Cardiac muscle cell (in vitro differentiated cells and primary cell): ENCODE data around the gene USB1. TPM values are rescaled to one million over a fixed set of nuclear protein-coding genes. Genes with fewer than 3 reads are reported as not detected.

Source experiments
- DNase-seq, 2 donors: peaks; one replicate each; pipeline versions ENCODE4 v3.0.0 to v3.0.0-alpha.2; 2010 to 2017; ENCODE audit warnings: low read depth in 1 of 2, low spot score in 1 of 2
- H3K27ac ChIP-seq: fragments of 200-600 bp; sonication (generic); 2 replicates; pipeline ENCODE4 v1.5.1; 2016
- H3K27me3 ChIP-seq: fragments of 200-600 bp; sonication (generic); 2 replicates; pipeline ENCODE4 v1.6.0; 2016; ENCODE audit warnings: control low read depth
- H3K36me3 ChIP-seq: fragments of 200-600 bp; sonication (generic); 2 replicates; pipeline ENCODE4 v1.5.1; 2016; ENCODE audit warnings: control low read depth
- H3K4me1 ChIP-seq: fragments of 200-600 bp; sonication (generic); 2 replicates; pipeline ENCODE4 v1.8.1; 2017; ENCODE audit warnings: low read depth, mild to moderate bottlenecking, mixed run types
- H3K4me3 ChIP-seq: fragments of 200-600 bp; sonication (generic); 2 replicates; pipeline ENCODE4 v1.5.1; 2016; ENCODE audit warnings: mild to moderate bottlenecking
- H3K9me3 ChIP-seq: fragments of 200-600 bp; sonication (generic); 2 replicates; pipeline ENCODE4 v1.5.1; 2017; ENCODE audit warnings: low read depth, mild to moderate bottlenecking, control low read depth
- CTCF ChIP-seq: IDR thresholded peaks from 2 replicates; pipeline ENCODE4 v1.5.1; 2012; ENCODE audit warnings: low read depth, mild to moderate bottlenecking, low read length
- polyA plus RNA-seq: library from polyadenylated mRNA; unstranded; fragments of >200 nt; fragmentation: Nextera tagmentation; extraction: Ambion mirVana; gene quantifications from 2 replicates; pipeline ENCODE4 v1.2.1, GENCODE V29; 2016
- total RNA-seq: library from RNA; depleted of rRNA; stranded (reverse); fragments of >200 nt; gene quantifications from 2 replicates; pipeline ENCODE4 v1.2.3, GENCODE V29; 2016

Gene USB1
- total and polyA plus RNA-seq, 2 experiments from 2014 or later: 48.3 to 60.8 TPM

DNA sequence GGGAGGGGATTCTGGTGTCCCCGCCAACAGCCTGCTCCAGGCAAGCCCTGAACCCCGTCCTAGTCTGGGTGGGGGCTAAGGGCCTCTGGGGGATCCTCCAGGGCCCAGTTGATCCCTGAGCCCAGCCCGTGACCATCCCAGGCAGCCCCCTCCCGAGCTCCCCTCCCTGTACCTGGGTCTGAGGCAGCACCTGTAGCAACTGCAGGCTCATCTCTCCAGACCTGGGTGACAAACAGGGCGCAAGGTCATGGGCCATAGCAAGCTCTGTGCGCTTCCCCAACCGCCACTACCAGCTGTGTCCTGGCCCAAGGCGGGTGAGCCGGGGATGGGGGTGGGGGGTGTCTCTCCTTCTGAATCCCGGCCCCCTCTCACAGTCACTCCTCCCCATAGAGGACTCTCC lies 40.9 kb upstream of the USB1 start:
- Histone ChIP-seq H3K27me3 (no peaks in the 10 kb centered on the region), H3K9me3 (no peaks in the 10 kb centered on the region), H3K4me1 (no peaks in the 10 kb centered on the region), H3K36me3 (no peaks in the 10 kb centered on the region), H3K27ac (no peak overlapping the region), H3K4me3 (no peak overlapping the region)
- no peak for DNase-seq
- no peak for TF ChIP-seq CTCF

- TF ChIP-seq CTCF: no peak
- no peak overlapping the region for H3K27ac ChIP-seq
- H3K4me3 ChIP-seq: no peak overlapping the region
- no peaks in the 10 kb centered on the region for H3K36me3 ChIP-seq
- H3K27me3 ChIP-seq: no peaks in the 10 kb centered on the region
- no peaks in the 10 kb centered on the region for H3K9me3 ChIP-seq
- no peaks in the 10 kb centered on the region for H3K4me1 ChIP-seq
- DNase-seq: no peak
Observed at GRCh38 chr16:57960826-57961472, 40.3 kb upstream of the USB1 start.

GRCh38 chr16:57961538-57961937 lies 39.7 kb upstream of the USB1 start:
- Histone ChIP-seq H3K4me1 (no peaks in the 10 kb centered on the region), H3K27me3 (no peaks in the 10 kb centered on the region), H3K9me3 (no peaks in the 10 kb centered on the region), H3K4me3 (no peak overlapping the region), H3K27ac (no peak overlapping the region), H3K36me3 (no peaks in the 10 kb centered on the region)
- DNase-seq: no peak
- no peak for TF ChIP-seq CTCF

DNA sequence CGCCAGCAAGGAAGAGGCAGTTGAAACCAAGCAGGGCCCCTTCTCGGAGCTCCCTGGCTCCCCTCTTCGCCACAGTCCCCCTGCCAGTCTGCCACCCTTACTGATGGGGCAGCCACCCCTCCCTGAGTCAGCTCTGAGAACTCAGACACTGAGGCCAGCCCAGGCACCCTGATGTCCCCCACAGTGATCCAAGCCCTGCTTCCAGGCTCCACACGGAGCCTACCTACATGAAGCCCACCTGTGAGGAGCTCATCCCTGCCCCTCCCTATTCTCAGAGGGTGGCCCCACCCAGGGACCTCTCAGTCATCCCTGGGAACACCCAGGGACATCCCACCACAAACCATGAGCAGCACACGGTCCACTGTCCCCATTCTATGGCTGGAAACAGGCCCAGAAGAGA lies 39.2 kb upstream of the USB1 start:
- Histone ChIP-seq H3K27ac (no peak overlapping the region), H3K36me3 (no peaks in the 10 kb centered on the region), H3K4me1 (no peaks in the 10 kb centered on the region), H3K9me3 (no peaks in the 10 kb centered on the region), H3K27me3 (no peaks in the 10 kb centered on the region), H3K4me3 (no peak overlapping the region)
- no peak for TF ChIP-seq CTCF
- DNase-seq: no peak

DNA sequence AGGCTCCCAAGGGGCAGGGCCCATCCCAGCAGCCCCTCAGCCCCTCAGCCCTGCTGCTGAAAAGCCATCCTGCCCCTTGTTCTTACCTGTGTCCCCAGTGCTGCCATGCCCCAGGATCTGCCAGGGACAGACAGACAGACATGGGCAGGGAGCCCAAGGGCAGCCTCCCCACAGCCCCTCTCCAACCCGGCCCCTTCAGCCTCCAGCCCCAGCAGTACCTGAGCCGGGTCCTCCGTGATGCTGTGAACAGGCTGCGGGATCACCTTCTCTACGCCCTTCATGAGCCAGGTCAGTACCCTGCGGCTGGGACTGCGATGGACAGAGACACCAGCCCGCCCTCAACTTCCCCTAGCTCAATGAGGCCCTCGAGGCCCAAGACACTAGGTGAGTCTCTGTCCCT lies 38.5 kb upstream of the USB1 start:
- Histone ChIP-seq H3K4me1 (no peaks in the 10 kb centered on the region), H3K9me3 (no peaks in the 10 kb centered on the region), H3K27ac (no peak overlapping the region), H3K27me3 (no peaks in the 10 kb centered on the region), H3K36me3 (no peaks in the 10 kb centered on the region), H3K4me3 (no peak overlapping the region)
- no peak for DNase-seq
- no peak for TF ChIP-seq CTCF
